ENCODE measurements around the gene CIDEC.

GRCh38 chr3:9917820-9918219, 37.8 kb upstream of the CIDEC start:
- TF ChIP-seq ZNF140 (tag by site-specific recombination; IDR thresholded peaks at IDR 0.05) (no peak), CTCF (tag by site-specific recombination; IDR thresholded peaks at IDR 0.05) (no peak), ZNF473 (tag by site-specific recombination; IDR thresholded peaks at IDR 0.05) (no peak), ZNF629 (tag by site-specific recombination; IDR thresholded peaks at IDR 0.05) (no peak), HOXA7 (CRISPR knock-in tag; IDR thresholded peaks at IDR 0.05; ENCODE audit: borderline replicate concordance) (no peak), ZNF132 (tag by site-specific recombination; IDR thresholded peaks at IDR 0.05; ENCODE audit: borderline replicate concordance) (no peak), ZSCAN30 (tag by site-specific recombination; IDR thresholded peaks at IDR 0.05) (no peak), PRDM4 (tag by site-specific recombination; IDR thresholded peaks at IDR 0.05) (no peak)
